GM19025 (cell line): ENCODE measurements around the gene CBY1.

ENCODE experiments used
- ATAC-seq: cut with Tn5 transposase; IDR thresholded peaks from one replicate; pipeline ENCODE4 v1.9.1; 2021; ENCODE audit warnings: mild to moderate bottlenecking, low read depth, moderate library complexity; ENCODE audit not compliant: unreplicated experiment

CBY1 gene

DNA sequence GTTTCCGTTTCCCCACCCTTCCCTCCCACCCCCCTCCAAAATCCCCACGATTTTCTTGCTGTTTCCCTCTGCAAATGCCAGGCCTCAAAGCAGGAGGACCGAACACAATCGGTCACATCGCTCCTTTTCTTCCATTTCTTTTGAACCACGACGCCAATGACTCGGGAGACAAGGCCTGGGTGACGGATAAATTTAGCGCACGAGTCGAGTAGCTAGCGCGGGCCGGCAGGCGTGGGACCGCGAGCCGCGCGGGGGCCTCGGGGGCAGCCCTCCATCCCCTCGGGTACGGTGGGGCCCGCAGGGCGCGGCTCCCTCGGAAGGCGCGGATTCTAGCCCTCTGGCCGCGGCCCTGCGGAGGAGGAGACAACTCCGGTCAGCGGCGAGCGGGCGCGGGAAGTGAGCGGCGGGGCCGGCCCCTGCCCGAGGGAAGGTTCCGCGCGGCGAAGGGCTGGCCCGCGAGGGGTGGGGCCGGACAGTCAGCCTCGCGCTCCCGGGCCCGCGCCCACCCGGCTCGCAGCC, 43.9 kb downstream of the CBY1 start:
- peak; percentile 23 for ATAC-seq

DNA sequence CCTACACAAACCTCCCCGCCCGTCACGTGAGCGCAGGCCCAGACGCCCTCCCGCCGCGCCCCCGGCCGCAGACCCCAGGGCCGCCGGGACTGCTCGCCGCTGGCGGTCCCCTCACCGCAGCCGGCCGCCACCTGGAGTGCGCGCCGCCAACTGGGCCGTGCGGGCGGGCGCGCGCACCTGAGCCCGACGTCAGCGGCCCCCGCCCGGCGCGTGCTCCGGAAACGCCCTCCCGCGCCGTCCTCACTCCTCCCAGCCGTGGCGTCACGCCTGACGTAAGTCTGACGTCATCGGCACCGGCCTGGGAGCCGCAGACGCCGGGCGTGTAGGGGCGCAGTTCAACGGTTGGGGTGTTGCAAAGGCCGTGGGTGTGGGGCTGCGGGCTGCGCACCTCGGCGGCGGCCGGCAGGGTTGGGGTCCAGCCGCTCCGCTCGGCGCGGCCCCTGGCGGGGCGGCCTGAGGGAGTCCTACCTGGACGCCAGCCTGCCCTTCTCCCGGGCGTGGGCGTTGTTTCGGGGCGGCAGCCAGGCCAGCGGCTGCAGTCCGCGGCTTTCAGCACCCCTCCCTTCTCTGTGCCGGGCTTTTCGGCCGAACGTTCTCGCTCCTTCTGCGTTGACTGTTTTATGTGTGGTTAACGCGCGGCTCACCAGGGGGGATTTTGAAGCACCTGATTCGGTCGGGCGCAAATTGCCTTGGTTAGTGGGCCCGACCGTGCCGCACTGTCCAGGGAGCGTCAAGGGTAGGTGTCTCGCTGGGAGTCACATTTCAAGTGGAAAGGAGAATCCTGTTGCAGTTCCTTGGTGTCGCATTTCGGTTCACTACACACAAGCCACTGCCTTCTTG, 44.6 kb downstream of the CBY1 start, which contains the start of gene JOSD1:
JOSD1 (minus strand) TSS at position 155 of the 840 bp plus-strand sequence. CDS start 956 bp downstream, outside the sequence.
- ATAC-seq: peak; percentile 36

DNA sequence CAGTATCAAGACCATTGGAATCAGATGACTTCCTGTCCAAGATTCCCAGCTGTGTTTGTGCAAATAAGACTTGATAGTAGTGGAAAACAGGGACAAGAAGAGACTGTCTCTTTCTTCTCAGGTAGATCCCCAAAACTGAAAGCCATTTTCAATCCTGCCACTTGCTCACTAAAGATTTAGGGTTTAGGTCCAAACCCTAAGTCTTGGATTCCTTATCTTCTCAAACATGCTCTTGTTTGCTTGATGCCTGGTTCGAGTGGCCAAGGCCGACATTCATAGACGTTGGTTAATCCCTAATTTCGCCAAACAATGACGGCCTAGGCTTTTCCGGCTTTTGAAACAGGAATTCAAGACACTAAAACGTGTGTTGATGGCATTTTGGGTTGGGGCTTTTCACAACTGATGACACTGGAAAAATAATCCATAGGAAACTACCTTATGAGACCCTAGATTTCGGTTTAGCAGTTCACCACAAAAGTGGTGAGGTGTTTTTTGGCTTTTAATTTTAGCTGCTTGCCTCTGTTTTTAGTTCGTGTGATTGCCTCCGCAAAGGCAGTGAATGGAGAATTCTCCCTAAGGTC, 48.3 kb downstream of the CBY1 start:
- no peak for ATAC-seq

DNA sequence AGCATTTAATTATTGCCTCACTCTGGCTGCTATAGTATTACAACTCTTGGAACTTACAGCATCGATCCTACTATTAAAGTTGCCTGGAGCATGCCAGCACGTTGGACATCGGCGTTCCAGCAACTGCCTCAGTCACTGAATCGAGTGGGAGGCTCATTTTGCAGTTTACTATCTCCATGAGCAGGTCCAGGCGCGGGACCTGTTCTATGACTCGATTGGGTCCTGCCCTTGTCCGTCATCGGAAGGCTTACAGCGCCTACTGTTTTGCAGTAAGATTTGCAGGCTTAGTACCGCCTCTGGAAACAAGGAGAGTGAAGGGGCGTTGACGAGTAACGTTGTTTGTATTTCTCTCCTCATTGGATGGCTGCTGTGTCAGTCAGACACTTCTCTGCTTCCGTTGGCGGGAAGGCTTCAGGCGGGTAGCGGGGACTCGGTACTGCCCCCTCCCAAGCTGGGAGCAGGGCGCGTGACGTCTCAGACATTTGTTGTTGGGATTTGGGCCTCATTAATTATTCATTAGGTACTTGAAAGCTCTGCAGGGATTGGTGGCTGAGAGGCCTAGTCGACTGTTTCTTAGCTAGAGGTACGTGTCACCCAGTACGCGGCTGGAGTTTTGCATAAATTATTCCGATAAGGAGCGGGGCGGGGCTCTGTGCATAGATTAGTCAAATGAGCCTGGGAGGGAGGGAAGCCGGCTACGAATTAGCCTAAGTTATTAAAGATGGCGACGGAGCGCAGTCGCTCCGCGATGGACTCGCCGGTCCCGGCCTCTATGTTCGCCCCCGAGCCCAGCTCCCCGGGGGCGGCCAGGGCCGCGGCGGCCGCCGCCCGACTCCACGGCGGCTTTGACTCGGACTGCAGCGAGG, 49.0 kb downstream of the CBY1 start, which contains the start of gene GTPBP1:
GTPBP1 (plus strand) TSS at position 710 of the 866 bp plus-strand sequence; CDS start at position 722, 12 bp downstream.
- ATAC-seq: peak; percentile 67

DNA sequence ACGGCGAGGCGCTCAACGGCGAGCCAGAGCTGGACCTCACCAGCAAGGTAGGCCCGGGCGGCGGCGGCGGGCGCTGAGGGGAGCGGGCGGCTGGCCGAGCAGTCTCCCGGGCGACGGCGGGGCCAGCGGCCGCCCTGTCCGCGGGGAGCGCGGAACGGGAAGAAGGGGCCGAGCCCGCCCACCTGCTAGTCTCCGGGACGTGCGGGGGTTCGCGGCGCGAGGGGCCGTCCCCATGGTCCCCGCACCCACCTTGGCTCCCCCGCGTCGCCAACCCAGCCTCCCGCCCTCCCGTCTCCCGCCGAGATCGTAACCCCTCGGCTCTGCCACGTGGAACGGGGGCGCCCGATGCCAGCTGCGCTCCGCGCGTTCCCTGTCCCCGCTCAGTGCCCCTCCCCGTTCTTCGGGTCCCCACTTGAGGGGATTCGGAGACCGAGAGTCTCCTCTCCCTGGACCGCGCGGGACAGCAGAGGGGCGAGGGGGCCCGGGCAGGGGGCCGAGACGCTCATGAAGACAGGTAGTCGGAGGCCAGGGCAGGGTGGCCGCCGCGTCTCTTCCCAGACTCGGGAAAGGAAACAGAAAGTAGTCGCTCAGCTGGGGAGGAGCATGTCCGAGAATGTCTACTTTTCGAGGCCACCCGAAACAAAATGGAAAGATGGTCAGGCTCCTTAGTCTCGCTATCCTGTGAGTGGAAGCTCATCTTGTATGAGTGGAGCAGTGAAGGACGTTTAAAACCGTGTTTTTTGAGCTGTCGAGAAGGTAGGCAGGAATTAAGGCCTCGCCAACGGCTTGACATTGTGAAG, 49.9 kb downstream of the CBY1 start:
- ATAC-seq: no peak

DNA sequence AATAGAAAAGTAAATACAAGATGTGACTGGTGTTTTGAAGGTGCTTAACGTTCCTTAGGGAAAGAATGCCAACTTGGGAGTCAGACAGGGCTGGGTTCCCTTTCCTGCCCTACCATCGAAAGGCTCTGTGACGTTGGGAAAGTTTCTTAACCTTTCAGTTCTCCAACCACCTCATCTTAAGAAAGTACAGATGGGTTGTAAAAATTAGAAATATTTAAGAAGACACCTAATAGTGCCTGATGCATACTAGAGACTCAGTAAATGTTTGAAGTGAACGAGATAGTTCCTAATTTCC, 50.4 kb downstream of the CBY1 start:
- no peak for ATAC-seq

DNA sequence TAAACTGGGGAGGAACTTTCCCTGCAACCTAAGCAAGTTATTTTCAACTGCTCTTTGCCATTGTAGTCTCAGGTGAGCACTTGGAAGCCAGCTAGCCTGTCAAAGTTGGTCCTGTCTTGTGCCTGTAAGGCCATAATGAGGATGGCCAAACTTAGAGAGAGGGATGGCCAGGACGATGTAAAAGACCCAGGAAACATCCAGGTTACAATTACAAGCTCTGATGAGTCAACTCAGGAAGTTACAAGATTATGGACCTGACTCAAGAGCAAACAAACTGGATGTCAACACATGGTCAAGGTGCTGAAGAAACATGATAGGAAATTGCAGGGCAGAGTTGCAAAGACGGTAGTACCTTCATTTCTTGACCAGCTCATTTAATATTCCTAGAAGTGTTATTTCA, 50.9 kb downstream of the CBY1 start:
- no peak for ATAC-seq

DNA sequence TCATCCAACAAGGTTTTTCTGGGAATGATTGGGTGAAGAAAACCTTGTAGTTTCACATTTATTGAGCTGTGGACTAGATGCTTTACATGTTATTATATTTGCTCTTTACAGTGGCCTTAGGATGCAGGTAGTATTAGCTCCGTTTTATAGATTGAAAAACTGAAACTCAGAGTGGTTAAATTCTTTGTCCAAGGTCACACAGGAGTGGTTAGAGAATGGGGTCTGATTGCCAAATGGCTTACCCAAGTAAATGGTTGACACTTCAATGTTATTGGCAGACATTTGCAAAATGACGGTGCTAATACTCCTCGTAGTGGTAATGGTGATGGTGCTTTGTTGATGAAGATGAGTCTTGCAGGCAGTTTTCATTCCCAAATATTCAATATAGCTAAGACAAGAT, 51.5 kb downstream of the CBY1 start:
- no peak for ATAC-seq

DNA sequence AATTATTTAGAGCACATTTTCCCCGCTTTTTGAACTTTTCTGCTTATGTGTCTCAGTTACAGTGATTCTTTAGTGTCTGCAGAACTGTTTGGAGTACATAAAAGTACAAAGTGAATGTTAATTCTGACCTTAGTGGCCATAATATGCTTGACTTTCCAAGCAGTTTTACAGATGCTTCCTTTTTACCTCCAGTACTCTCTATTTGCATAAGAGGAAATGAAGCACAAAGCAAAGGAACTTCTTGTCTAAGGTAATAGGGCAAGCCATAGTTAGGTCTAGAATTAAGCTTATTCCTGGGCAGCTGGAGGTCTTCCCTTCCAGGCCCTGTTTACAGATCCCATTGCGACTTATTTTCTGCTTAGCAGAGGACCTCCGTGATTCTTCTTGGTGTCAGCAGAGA, 52.9 kb downstream of the CBY1 start:
- no peak for ATAC-seq

DNA sequence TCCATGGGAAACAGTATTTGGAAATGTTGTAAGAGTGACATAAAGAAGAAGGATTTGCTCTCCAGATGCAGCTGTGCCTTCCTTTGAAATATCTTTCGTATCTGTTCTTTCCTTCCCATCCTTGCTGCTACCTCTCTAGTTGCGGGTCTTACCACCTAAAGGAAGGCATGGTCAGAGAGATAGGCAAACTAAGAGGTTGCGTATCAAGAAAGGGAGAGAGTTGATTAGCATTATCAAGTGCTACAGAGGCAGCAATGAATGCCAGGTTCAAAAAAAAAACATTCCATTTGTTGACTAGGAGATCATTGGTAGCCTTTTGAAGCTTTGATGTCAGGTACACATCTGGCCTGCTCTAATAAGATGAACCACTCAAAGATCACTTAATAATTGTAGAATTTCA, 53.9 kb downstream of the CBY1 start:
- ATAC-seq: no peak

DNA sequence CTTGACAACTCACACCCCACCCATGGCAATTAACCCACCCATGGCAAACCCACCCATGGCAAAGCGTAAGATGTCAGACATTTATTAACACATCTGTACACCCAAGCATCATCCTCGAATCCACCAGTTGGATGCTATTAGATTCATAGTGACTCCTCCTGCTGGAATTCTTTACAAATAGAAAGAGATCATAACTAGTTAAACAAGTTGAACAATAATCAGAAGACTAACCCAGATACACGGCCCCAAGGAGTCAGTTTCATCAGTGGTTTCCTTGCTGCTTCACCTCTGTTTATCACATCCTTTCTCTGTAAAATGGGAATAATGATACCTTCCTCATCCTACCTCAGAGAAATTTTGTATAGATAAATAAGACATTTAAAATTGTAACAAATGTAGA, 54.4 kb downstream of the CBY1 start:
- no peak for ATAC-seq

DNA sequence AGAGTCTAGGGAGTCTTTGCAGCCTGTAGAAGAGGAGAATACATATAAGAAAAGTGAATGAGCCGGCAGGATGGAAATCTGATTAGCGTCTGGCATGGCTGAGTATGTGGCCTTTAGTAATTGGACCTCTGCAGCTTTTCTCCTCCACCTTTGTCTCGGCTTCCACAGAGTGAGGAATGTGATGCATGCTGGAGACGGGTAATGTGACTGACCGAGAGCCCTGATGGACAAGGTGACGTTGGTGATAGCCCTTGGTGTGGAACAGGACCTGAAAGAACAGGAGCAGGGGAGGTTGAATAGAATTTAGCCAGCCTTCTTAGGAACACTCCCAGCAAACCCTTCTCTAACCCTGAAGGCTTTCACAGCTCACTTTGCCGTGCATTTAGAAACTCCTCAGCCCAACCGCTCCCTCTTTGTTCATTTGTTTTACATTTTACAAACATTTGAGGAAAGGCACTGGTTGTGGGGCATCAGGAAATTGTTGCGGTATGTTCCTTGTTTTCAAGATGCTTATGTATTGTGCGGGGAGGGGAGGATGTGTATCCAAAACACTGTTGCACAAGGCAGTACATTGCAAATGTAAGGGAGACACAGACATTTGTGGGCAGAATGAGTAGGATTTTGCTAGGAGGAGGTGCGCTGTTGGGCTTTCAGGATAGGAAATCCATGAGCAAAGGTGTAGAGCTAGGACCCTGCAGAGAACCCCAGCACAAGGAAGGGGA, 56.2 kb downstream of the CBY1 start:
- no peak for ATAC-seq

DNA sequence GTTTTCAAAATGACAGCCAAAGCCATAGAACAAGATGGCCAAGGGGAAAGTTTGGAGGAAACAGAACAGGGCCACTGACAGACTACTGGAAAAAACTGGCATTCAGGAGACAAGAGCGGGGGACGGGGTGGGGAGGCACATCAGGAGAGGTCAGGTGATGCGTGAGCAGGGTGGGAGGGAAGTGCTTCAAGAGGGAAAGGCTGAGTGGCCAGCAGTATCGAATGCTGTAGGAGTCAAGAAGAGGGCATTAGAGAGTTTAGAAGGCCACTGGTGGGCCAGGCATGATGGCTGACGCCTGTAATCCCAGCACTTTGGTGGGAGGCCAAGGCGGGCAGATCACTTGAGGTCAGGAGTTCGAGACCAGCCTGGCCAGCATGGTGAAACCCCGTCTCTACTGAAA, 57.5 kb downstream of the CBY1 start:
- no peak for ATAC-seq

DNA sequence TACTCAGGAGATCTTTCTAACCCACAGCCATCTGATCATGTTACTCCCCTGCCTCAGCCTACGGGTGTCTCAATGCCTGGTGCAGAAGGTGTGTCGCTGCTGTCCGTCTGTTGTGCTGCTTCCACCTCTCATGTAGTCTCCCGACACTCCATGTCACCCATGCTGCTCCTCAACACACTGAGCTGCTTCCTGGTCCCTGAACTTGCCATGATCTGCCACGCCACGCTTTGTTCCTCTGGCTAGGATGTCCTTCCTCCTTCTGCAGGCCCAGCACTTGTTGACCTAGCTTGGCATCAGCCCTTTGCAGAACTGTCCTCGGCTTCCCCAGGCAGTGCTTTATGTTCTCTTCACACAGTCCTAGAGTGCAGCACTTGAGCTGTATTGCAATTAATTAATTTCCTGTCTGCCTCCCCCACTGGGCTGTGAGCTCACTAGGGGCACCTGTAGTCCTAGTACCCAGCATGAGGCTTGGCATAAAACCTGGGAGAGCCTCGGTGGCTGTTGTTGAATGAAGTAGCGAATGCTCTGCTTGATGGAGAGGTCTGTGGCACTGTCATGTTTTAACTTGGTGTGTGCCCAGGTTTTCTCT, 58.8 kb downstream of the CBY1 start:
- no peak for ATAC-seq

DNA sequence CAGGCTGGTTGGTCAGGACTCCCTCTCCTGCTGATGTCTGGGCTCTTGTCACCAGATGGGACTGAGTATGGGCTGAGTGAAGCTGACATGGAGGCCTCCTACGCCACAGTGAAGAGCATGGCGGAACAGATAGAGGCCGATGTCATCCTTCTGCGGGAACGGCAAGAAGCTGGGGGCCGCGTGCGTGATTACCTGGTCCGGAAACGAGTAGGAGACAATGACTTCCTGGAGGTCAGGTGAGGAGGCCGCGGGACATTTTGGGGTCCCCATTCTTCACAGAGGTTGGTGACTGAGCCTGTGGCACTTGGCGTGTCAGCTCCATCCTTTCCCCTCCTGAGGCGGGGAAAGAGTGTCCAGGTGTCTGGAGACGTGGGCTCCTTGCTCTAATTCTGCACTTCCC, 59.4 kb downstream of the CBY1 start:
- no peak for ATAC-seq

DNA sequence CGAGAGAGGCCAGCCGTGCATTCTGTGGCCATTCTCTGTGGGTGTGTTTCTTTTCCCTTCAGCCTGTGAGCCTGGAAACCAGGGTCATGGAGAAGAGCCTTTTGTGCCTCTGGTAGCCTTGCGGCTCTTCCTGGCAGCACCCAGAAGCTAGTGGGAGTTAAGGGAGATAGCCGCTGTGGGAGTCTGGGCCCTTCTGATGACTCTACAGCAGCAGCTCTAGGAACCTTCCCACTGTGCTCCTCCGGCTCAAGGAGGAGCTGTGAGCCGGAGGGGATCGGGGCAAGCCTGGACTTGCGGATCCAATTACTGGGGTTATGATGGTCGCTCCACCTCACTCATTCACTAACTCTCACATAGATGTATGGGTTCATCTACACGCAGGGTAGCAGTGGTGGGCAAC, 59.8 kb downstream of the CBY1 start:
- no peak for ATAC-seq

DNA sequence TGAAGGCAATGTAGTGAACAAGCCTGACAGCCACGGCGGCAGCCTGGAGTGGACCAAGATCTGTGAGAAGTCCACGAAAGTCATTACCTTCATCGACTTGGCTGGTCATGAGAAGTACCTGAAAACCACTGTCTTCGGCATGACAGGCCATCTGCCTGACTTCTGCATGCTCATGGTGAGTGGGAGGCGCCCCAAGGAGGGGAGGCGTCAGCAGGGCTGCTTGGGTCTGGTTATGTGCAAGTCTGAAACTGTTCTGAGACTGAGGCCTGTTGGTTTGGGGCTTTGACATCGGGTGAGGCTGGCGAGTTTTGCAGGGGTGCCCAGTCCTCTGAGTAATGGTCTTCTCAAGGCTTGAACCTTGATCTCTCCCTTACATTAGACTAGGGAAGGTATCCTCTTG, 60.4 kb downstream of the CBY1 start:
- no peak for ATAC-seq

DNA sequence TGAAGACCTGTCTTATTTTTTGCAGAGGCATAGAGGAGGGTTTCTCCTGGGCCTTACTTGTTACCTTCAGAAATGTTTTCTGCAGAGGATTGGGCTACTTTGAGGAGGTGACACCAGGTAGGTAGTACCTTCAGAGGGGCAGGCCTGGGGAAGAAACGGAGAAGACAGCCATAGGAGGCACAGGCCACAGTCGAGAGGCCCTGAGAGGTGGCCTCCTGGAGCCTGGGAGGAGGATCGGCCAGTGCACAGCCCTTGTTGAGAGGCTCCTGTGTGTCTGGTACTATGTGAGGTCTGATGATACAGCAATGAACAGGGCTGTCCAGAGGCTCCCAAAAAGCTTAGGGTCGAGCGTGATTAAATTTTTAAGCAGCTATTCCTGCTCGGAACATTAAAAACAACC, 60.8 kb downstream of the CBY1 start:
- ATAC-seq: no peak

DNA sequence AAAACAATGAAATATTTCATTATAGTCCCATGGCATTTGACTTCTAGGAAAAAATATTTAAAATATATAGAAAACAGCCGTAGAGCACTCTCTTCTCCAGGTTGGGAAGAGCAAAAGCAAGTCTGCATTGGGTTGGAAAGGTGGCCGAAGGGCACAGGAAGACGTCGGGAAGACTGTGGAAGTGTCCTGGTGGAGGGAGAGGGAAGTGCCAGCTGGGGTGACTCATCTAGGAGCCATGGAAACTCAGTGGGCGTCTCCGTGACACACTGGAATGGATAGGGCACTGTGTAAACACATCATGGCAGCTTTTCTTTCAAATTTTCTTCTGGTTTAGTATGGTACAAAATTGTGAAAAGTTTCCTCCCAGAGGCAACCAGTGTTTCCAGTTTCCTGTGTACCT, 62.0 kb downstream of the CBY1 start:
- ATAC-seq: no peak
